Stimulated activated CD4-positive, alpha-beta T cell treated with anti-CD3 and anti-CD28 coated beads, Interleukin-12 subunit alpha, Interleukin-12 subunit beta, amount 100 ng/mL, for 4 hours (primary cell): ENCODE measurements around the gene MKRN2.
"Not testable (repeated sequence)": the region's sequence is repeated elsewhere in the genome, so short reads cannot be mapped to it uniquely, and the experiment has no call there.

Experiments
- DNase-seq: peaks from one replicate; pipeline ENCODE4 v3.0.0-alpha.2; 2020

MKRN2 gene

DNA sequence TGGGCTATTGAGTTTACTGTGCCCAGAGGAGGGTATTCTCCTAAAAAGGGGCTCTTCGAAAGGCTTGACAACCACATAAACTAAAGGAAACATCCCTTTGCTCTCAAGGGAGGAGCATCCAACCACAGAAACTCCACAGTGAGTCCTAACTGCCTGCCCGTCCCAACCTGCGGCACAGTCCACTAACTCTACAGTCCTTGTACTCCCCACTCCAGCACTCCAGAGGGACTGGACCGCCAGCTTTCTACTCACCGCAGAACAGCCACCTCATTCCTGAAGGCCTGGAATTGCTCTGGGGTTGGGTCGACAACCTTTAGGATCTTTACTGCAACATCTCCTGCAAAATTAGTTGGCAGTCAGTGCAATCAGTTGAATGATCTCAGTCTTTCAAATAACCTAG, 34.6 kb downstream of the MKRN2 start:
- DNase-seq: no peak

DNA sequence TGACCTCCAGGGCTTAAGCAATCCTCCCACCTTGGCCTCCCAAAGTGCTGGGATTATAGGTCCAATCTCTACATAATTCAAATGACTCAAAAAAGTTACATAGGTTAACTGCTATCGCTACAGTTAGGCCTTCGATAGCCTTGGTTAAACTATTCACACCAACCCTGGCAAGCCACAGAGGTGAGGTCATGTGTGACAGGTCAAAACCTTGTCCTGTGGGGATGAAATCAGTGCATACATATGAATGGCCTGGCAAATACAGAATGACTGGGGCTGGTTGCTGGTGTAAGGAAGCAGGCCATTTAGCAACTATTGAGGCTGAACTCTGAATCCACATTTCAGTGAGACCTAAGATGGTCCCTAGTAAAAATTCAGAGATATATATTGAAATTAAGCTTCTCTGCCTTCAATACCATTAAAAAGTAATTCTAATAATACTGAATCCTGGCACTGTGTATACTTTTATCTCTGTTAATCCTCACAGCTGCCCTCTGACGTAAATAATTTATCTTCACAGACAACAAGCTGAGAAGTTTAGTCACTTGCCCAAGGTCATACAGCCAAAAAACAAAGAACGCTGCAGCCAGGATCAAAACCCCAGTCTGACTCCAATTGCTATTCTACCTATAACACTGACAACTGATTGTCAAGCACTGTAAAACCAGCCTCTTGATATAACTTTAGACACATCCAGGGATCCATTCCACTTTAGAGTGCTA, 35.3 kb downstream of the MKRN2 start:
- DNase-seq: no peak

DNA sequence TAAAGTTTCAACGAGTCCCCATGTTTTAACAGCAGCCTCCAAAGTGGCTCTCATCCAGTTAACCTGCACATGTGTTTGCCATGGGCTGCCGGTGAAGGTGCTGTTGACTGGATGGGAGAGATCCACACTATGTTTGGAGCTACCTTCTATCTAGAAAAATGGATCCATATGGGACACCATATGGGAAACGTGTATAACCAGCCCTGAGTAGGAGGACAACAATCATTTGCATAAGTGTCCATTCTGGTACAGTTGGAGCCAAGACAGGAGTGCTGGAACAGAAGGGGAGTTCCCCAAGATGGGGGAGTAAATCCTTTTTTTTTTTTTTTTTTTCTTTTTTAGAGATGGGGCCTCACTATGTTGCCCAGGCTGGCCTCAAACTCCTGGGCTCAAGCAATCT, 36.6 kb downstream of the MKRN2 start:
- no peak for DNase-seq

DNA sequence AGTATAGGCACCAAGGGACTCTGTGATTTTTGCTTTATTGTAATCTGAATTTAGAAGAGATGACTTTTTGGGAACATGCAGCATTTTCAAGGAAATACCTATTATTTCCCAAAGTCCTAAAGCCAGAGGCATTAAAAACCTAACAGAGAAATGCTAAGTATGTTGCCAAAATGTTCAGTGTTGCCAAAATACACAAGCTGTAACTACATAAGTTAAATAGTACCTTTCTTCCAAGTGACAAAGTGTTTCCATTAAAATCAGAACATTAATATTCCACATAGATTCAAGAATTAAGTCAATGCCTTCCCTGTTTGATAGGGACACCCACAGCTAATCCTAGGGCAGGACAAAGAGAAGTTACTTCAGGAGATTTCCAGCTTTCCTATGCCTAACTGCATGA, 42.0 kb downstream of the MKRN2 start:
- no peak for DNase-seq

DNA sequence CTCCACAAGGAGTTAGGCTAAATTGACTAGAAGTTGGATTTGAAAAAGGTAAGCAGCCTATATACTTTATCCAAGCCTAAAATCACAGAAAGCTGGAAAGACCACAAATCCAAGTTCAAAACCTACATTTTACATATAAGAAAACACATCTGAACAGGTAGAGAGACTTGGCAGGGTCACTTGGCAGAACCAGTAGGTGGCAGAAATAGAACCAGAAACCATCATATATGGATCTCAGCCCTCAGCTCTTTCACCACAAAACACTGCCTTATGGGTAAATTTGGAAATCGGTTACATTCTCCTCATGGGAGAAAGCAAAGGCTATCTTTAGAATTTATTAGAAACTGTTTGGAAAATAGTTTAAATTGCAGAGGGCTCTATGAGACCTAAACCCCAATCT, 44.2 kb downstream of the MKRN2 start:
- no peak for DNase-seq

DNA sequence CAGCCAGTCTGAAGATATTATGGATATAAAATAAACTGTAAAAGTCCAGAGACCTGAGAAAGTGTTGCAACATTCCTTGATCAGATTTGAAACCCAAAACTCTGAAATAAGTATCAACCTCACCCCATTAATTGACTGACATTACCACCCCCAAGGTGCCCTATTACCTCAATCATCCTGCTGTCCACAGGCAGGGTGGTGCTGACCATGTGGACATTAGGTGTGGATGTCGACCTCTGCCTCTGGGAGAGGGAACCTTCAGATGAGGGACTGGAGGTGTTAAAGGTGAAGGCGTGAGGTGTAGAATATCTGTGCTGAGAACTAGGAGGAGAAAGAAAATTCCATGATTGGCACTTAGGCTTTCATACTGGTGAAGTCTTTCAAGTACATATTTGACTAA, 47.1 kb downstream of the MKRN2 start:
- DNase-seq: no peak

DNA sequence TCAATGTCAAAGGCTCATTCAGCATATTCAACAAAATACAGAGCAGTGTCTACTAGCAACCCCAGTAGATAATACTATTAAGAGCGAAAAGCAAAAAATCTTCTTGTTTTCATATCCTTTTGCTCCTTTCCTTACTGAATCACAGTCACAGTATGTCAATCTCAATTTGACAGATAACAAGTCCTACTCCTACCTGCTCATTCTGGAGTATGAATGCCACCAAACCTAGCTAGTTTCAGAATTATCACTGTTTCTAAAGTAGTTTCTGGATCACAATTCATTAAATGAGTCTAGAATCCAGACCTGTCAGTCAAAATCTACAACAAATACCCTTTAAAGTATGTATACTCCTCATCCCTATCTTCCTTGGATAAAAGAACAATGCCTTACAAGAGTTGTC, 51.5 kb downstream of the MKRN2 start:
- no peak for DNase-seq

DNA sequence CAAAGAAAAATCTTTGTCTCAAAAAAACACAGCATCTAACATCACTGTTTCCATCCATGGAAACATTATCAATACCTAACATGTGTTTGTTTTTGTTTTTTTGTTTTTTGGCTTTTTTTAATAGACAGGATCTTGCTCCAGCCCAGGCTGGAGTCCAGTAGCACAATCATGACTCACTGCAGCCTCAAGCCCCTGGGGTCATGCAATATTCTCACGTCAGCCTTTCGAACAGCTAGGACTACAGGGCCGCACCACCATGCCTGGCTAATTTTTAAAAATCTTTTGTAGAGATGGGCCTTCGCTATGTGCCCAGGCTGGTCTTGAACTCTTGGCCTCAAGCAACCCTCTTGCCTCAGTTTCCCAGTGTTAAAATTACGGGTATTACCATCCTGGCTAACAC, 54.2 kb downstream of the MKRN2 start:
- no peak for DNase-seq

DNA sequence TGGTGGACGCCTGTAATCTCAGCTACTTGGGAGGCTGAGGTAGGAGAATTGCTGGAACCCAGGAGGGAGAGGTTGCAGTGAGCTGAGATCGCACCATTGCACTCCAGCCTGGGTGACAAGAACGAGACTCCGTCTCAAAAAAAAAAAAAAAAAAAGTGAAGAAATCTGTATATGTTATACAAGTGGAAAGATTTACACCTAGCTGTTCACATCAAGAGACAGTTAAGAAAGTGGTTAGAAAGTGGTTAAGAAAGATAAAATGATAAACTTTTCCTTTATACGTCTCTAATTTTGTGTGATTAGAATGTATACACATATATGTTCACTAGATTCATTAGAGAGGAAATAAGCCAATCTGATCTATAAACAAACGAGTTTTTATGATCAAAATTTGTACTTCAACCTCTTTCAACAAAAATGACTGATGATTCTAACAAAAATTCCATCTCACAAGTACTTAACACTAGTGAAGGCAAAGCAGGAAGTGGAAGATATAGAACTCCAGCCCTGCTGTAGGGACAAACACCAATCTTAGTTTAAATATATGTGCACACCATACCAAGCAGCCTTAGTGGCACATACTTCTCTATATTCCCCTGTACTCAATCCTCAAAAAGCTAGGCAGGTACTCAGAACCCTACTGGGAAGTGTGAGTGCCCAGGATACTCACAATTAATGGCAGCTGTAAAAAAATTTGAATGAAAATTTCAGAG, 55.8 kb downstream of the MKRN2 start:
- DNase-seq: no peak

DNA sequence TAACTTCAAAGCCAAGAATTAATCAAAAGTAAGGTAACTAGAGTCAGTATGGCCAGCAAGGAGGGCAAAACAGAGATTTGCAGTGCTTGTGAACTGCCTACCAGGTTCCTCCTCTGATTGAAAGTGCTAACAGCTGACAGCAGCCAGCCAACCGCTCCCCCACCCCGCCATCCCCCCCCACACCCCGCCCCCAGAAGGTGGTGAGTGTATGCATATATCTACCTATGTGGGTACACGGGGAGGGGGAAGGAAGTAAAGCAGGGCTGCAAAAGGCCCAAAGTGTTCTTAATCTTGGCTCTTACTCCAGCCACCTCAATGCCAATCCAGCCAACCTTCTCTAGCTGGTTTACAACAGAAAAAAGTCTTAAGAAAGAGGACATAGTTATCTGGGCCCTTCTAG, 56.4 kb downstream of the MKRN2 start:
- DNase-seq: no peak

DNA sequence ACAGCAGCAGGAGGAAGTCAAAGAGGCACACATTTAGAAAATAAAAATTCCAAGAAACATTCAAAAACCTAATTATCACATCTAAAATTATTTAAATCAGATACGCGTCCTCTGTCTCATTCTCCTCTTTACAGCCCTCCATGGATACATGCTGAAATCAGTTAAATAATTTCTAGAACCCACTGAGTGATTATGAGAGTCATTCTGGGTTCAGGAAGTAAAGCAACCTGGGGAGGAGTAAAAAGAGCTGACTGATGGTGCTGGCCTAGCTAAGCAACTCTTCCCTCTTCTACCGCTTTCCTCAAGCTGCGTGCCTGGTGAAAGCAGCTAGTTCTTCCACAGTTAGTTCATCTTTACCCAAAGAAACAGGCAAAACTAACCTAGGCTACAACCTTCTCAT, 58.4 kb downstream of the MKRN2 start:
- no peak for DNase-seq

DNA sequence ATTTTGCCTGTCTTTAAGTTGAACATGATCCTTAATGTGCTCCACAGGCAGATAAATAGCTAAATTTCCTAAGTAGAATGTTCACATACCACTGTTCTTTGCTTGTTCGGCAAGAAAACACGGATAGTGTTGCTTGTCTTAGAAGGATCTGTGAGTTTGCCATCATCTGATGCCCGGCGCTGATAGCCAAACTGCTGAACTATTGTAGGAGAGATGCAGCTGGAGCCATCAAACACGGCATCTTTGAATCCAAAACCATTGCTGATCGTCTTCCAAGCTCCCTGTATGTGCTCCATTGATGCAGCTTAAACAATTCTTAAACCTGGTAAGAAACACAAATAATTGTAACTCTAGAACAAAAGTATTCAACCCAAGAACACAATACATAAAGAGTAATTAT, 61.5 kb downstream of the MKRN2 start:
- no peak for DNase-seq

DNA sequence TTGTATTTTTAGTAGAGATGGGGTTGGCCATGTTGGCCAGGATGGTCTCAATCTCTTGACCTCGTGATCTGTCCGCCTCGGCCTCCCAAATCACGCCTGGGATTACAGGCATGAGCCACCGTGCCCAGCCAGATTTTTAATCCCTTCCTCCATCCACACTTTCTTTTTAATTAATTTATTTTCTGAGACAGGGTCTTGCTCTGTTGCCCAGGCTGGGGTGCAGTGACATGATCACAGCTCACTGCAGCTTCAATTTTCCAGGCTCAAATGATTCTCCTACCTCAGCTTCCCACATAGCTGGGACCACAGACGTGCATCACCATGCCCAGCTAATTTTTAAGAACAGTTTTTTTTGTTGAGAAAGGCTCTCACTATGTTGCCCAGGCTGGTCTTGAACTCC, 63.4 kb downstream of the MKRN2 start:
- DNase-seq: no peak

DNA sequence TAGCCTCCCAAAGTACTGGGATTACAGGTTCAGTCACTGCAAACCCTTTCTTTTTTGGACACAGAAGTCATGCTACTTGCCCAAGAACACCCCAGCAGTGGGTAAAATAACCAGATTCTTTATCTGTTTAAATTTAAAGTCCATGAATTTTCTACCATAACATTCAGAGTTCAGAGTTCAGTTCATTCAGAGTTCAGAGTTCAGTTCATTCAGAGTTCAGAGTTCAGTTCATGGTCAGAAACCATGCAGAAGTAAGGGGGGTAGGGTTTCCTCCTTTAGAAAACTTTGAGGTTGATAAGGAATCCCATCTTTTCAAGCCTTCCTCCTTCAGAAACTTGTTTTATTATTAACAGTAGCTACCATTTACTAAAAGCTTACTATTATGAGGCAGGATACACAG, 63.8 kb downstream of the MKRN2 start:
- no peak for DNase-seq

DNA sequence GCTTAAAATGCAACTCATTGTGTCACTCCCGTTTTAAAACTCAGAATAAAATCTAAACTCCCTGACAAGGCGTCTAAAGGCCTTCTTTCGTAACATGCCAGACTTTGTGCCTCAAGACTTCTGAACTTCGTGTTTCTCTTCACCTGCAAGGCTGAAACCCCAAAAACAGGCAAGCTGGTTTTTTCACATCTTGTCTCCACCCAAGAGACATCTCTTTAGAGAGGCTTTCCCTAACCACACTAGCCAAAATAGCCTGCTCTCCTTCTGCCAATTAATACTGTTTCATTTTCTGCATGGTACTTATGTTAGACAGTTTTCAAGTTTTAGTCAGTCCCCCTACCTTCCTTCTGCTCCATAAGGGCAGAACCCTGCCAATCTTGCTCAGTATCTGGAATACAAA, 65.4 kb downstream of the MKRN2 start:
- no peak for DNase-seq

DNA sequence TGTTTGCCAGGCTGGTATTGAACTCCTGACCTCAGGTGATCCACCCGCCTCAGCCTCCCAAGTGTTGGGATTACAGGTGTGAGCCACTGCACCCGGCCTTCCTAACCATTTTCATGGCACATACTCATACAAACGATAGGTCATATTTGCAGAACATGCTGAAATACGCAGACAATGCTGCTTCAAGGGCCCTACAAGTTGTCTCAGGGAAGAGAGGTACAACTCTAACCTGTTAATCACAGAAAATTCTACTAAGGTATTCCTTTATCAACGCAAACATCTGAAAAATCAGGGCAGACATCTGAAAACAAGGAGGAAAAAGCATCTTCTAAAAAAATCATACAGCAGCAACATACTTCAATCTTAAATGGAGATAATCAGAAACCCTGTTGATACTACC, 67.2 kb downstream of the MKRN2 start:
- DNase-seq: no peak

DNA sequence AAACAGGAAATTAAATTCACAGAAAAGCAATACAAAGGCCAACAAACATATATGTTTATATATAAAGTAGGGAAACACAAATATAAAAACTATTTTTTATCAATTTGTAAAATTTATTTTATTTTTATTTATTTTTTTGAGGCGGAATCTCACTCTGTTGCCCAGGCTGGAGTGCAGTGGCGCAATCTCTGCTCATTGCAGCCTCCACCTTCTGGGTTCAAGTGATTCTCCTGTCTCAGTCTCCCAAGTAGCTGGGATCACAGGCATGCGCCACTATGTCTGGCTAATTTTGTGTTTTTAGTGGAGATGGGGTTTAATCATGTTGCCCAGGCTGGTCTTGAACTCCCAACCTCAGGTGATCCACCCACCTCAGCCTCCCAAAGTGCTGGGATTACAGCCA, 68.1 kb downstream of the MKRN2 start:
- DNase-seq: not testable (repeated sequence)

DNA sequence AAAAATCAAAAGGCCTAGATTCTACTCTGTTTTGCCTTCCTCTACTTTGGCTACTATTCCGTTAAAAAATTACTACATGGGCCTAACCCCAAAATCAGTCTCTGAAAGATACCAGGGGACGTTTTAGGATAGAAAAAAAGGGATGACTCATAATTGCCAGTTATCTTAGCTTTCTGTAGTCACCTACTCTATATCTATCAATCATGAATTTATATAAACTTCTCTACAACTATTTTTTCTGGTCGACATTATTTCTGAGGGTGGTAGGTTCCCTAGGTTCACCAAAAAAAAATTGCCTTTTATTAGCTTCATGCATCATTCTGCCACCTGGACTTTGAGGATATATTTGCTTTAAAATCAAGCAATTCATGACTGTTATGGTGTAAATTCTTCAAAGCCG, 70.5 kb downstream of the MKRN2 start:
- no peak for DNase-seq

DNA sequence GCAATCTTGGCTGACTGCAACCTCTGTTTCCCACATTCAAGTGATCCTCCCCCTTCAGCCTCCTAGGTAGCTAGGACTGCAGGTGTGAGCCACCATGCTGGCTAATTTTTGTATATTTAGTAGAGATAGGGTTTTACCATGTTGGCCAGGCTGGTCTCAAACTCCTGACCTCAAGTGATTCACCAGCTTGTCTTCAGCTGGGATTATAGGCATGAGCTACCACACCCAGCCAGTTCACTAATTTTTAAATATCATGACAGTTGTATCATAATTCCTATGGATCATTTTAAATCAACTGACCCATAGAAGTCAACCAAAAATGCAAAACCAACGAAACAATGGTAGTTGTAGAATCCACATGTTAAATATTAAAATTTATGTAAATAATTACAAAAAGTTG, 71.9 kb downstream of the MKRN2 start:
- DNase-seq: no peak

DNA sequence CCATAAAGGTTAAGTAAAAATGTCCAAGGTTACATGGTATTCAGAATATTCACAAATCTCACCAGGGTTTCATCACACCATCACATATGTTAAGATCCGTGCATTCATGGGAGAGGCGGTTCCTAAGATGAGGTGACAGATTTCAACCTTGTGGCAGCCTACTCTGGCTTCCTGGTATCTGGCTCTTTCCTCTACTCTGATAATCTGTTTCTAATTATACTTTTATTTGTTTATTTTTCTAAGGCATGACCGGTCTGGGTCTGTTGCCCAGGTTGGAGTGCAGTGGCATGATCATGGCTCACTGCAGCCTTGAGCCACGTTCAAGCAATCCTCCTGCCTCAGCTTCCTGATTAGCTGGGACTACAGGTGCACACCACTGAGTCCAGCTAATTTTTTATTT, 72.7 kb downstream of the MKRN2 start:
- no peak for DNase-seq

DNA sequence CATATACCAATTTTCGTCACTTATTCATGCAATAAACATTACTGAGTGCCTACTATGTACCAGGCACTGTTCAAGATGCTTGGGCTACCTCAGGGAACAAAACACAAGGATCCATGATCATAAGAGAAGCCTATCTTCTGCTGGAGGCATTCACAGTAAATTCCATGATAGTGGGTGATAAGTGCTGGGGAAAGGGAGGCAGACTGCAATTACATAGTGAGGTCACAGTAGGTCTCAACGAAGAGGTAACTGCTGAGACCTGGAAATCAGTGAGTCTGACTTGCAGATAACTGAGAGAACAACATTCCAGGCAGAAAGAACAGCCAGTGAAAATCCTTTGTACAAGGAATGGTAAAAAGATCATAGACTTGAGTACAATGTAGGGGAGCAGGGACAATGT, 73.4 kb downstream of the MKRN2 start:
- no peak for DNase-seq

DNA sequence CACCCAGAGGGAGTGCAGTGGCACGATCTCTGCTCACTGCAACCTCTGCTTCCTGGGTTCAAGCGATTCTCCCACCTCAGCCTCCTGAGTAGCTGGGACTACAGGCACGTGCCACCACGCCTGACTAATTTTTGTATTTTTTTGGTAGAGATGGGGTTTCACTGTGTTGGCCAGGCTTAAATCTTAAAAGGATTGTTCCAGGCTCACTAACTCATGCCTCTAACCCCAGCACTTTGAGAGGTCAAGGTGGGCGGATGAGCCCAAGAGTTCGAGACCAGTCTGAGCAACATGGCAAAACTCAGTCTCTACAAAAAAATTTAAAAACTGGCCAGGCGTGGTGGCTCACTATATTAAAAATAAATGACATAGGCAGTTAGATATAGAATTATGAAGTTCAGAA, 74.0 kb downstream of the MKRN2 start:
- not testable (repeated sequence) for DNase-seq

DNA sequence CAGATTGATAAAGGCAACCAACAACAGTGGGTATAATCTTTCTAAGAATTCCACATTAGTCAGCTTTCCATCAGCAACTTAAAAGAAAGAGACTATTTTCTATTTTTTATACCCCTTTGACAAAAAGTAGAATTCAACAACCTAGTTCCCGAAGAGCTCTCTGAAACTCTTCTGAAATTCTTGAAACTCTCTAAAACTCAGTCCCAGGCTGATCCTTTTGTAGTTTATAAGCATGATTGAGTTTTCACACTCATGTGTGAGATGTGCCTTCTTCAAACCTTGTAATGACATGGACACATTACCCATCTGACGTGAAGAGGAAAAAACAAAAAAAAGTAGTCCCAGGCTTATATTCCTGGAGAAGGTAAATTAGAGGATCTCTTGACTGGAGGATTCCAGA, 75.6 kb downstream of the MKRN2 start:
- no peak for DNase-seq

DNA sequence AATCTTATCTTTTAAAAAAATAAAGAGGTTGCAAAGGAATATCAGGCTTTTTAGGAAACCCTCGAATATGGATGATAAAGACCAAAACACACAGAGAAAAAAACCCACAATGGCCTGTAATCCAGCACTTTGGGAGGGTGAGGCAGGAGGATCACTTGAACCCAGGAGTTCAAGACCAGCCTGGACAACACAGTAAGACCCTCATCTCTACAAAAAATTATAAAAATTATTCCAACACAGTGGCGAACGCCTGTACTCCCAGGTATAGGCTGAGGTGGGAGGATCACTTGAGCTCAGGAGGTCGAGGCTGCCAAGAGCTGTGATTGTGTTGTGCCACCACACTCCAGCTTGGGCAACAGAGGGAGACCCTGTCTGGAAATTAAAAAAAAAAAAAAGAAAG, 76.2 kb downstream of the MKRN2 start:
- DNase-seq: no peak
